Islet precursor cell (in vitro differentiated cells): Measurements from ENCODE around the gene LRP6.

Experiments
- DNase-seq: peaks from one replicate; pipeline ENCODE4 v3.0.0-alpha.2; 2018

Gene LRP6

GRCh38 chr12:12214201-12214600 lies 52.6 kb downstream of the LRP6 start:
- DNase-seq, result no peak

- DNase-seq, result no peak
Observed at GRCh38 chr12:12212769-12213168, 54.1 kb downstream of the LRP6 start.

- DNase-seq, result no peak
Observed at GRCh38 chr12:12210983-12211382, 55.9 kb downstream of the LRP6 start.

- DNase-seq, result no peak
Observed at GRCh38 chr12:12210416-12210815, 56.4 kb downstream of the LRP6 start.

- DNase-seq, result no peak
Observed at GRCh38 chr12:12209675-12210074, 57.2 kb downstream of the LRP6 start.

GRCh38 chr12:12209043-12209442 lies 57.8 kb downstream of the LRP6 start:
- DNase-seq, result no peak

- DNase-seq, result no peak
Observed at GRCh38 chr12:12207746-12208145, 59.1 kb downstream of the LRP6 start.

GRCh38 chr12:12206776-12207388 lies 60.0 kb downstream of the LRP6 start:
- DNase-seq, result no peak

- DNase-seq, result no peak
Observed at GRCh38 chr12:12202747-12203146, 64.1 kb downstream of the LRP6 start.

- DNase-seq, result no peak
Observed at GRCh38 chr12:12202105-12202504, 64.7 kb downstream of the LRP6 start.

GRCh38 chr12:12201274-12201758 lies 65.5 kb downstream of the LRP6 start:
- DNase-seq, result no peak

GRCh38 chr12:12200363-12200762 lies 66.5 kb downstream of the LRP6 start:
- DNase-seq, result no peak

GRCh38 chr12:12198124-12198523 lies 68.7 kb downstream of the LRP6 start:
- DNase-seq, result no peak

GRCh38 chr12:12197128-12197527 lies 69.7 kb downstream of the LRP6 start:
- DNase-seq, result no peak

GRCh38 chr12:12195516-12195915 lies 71.3 kb downstream of the LRP6 start:
- no peak for DNase-seq

- no peak for DNase-seq
Observed at GRCh38 chr12:12195081-12195480, 71.8 kb downstream of the LRP6 start.

- DNase-seq, result no peak
Observed at GRCh38 chr12:12194206-12194605, 72.6 kb downstream of the LRP6 start.

GRCh38 chr12:12191008-12191407 lies 75.8 kb downstream of the LRP6 start:
- DNase-seq, result no peak

- no peak for DNase-seq
Observed at GRCh38 chr12:12190087-12190809, 76.6 kb downstream of the LRP6 start.

GRCh38 chr12:12185414-12185813 lies 81.4 kb downstream of the LRP6 start:
- no peak for DNase-seq

- no peak for DNase-seq
Observed at GRCh38 chr12:12182703-12183365, 84.0 kb downstream of the LRP6 start.

- no peak for DNase-seq
Observed at GRCh38 chr12:12181511-12181910, 85.3 kb downstream of the LRP6 start.

- DNase-seq, result no peak
Observed at GRCh38 chr12:12180575-12180974, 86.3 kb downstream of the LRP6 start.

GRCh38 chr12:12180136-12180535 lies 86.7 kb downstream of the LRP6 start:
- DNase-seq, result no peak
